C1 segment of cervical spinal cord (tissue), 14 donors: ENCODE data around the gene MIGA1.
"Not testable (repeated sequence)": the region's sequence is repeated elsewhere in the genome, so short reads cannot be mapped to it uniquely, and the experiment has no call there.

Source experiments
- DNase-seq, 14 donors: peaks; one replicate each; lab custom pipeline; 2025; lab: John Stamatoyannopoulos, UW

MIGA1 gene, protein sequence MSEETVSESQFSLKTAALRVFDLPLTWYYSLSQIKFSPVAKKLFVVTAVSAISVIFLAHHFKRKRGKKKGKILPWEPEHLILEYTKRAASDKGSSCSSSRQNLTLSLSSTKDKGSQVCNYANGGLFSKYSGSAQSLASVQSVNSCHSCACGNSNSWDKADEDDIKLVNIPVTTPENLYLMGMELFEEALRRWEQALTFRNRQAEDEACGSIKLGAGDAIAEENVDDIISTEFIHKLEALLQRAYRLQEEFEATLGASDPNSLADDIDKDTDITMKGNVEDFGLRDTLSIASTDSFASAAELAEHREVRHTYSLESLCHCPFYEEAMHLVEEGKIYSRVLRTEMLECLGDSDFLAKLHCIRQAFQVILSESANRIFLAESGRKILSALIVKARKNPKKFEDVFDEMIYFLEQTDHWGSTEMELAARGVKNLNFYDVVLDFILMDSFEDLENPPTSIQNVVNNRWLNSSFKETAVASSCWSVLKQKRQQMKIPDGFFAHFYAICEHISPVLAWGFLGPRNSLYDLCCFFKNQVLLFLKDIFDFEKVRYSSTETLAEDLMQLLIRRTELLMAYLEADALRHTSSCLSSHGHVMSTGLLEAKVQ

GRCh38 chr1:77779529-77780281 is at the start of gene MIGA1:
Gene MIGA1 (plus strand): TSS chr1:77779649. CDS start chr1:77783253, 3,604 bp downstream.
- peak; percentile 27 to 96 (median 81) for DNase-seq

- no peak for DNase-seq
Observed at GRCh38 chr1:77732090-77732489, 47.4 kb upstream of the MIGA1 start.

DNA sequence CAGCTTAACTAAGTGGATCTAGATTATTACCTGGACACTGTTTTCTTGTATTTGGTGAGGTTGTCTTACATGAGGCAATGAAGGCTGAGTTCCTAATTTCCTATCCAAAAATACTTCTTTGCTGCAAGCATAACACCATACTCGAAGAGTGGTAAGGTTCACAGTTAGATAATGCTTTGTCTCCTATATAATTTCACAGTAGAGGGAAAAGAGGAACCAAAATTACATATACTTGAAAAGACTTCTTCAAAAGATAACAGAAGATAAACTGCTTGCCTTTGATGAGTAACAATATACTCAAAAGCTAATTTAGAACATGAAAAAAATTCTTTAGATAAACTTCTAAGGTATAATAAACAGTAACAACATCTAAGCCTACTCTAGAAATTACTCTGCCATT is 40.2 kb upstream of the MIGA1 start:
- no peak for DNase-seq

DNA sequence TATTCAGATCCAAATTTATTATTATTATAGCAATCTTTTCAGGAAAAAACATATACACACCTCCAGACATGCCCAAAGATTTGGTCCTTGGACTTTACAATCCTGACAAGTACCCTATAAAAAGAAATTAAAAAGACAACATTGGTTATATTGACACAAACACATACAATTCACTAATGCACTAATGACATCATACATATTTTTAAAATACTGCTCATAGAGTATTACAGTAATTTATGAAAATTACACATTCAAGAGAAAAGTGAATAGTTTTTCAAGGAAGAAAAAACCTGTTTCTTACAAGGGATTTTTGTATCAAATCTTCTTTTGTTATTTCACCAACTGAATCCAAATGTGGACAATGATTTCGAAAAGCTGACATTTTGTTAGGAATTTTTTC is 38.1 kb upstream of the MIGA1 start:
- no peak for DNase-seq

DNA sequence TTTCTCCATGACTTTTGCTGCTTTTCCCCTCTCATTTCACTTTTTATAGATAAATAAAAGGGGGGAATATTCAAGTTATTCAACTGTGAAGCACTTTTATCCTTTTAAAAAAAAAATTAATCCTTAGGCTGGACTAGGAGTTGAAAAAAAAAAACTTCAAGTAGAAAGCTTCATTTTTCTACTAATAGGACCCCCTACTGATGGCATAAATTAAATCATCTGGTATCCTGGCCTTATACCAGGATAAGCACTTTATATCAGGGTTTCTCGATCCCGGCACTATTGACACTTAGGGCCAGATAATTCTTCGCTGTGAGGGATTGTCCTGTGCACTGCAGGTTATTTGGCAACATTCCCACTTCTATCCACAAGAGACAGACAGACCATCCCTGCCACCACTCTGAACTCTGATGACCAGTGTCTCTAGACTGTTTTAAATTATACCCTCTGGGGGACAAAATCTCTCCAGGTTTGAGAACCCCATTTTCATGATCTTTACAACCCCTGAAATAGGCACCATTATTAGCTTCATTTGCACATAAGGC is 37.4 kb upstream of the MIGA1 start:
- no peak for DNase-seq

- no peak for DNase-seq
Observed at GRCh38 chr1:77744576-77744975, 34.9 kb upstream of the MIGA1 start.

DNA sequence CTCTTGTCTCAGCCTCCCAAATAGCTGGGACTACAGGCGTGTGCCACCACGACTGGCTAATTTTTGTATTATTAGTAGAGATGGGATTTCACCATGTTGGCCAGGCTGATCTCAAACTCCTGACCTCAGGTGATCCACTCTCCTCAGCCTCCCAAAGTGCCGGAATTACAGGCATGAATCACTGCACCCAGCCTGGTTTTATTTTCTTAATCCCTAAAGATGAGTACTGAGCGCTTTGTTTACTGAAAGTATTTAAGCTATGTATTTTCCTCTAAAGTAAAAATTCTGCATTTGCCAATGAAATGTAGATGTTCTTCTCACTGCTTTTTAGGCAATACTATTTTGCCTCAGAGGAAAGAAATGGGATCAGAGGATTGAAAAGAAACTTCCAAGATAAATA is 30.0 kb upstream of the MIGA1 start:
- not testable (repeated sequence) for DNase-seq

DNA sequence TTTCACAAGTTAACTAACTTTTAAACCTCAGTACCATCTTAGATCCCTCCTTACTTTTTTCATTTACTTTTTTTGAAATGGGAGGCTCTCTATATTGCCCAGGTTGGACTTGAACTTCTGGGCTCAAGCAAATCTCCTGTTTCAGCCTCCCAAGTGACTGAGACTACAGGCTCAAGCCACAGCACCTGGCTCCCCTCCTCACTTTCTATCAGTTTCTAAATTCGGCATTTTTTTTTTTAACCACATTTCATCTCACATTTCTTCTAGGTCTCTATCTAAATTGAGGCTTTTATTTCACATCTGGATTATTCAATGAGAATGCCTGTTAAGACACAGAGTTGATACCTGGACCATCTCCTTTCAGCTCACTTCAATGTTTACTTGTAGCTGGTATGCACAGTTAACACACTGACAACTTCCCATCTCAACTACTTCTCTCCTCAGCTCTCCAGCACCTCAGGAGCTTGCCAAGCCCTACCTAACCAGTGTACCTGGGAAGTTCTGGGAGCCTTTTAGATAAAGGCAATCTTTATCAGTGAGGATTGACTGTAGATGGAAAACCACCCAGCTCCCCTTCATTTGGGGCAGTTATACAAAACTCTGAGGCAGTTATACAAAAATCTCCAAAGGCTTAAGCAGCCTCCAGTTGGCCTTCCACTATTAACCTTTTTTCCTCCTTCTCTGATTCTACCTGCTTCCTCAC is 23.2 kb upstream of the MIGA1 start:
- no peak for DNase-seq

DNA sequence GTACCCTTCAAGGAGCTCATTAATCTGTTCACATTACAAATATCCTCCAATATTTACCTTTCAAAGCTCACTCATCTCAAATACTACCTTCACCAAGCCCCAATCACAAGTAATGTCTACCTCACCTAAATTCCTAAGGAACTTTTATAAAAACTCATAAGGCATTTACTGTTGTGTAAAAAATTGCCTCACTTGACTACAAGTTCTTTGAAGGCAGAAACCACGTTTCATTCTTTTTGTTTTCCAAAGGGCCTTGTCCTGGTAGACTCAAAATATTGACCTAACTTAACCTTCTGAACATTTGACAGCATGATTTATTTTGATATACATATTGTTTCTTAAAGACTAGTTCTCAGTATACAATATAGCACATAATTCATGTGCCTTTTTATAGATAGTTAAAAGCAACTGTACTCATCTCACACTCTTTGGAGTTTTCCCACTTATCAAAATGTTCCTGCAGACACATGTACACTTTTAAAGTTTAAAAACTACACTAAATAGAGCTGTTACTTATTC is 22.3 kb upstream of the MIGA1 start:
- no peak for DNase-seq

- no peak for DNase-seq
Observed at GRCh38 chr1:77757603-77758002, 21.8 kb upstream of the MIGA1 start.

DNA sequence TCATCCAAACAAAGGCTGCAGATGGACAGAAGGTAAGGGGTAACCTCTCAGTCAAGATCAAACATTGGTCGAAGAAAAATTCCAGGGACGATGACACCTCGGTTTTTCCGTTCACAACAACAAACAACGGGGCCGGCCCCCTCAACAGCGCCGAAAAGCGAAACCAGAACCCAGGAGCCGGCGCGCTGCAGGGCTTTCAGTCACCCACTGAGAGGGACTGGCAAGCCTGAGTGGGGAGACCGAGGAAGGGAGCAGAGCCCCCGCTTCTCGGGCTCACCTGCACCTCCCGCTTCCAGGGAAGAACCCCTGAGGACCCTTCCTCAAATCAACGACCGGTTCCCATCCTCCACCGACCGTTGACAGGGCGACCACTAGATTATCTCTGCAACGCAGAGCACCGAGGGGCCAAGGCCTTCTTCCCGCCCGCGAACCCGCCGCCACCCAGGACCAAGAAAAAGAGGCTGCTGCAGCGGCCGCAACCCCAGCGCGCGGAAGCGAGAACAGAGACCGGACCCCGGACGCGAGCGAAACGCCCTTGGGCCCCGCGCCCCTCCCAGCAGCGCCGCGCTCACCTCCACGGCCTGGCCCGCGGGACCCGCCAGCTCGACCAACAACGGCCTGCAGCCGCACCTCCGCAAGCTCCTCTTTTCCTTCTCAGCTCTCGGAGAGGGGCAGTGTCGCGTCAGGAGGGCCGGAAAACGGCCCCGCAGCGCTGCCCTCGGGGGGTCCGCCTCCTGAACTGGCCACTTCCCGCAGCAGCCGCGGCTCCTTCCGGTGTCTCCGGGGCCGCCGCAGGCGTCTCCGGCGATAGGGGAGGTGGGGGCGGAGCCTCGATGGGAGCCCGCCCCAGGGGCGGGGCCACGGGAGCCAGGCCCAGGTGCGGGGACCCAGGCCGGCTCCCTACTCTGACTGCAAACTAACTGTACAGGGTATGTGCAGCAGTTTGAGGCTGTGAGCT is 20.1 kb upstream of the MIGA1 start, which contains the start of gene USP33:
TSS of gene USP33 (minus strand) at position 782 of the 958 bp plus-strand sequence. CDS start 18,155 bp downstream, outside the sequence.
- DNase-seq = peak; percentile 8 to 89 (median 71)

GRCh38 chr1:77762072-77762476 is 17.4 kb upstream of the MIGA1 start:
- no peak for DNase-seq

DNA sequence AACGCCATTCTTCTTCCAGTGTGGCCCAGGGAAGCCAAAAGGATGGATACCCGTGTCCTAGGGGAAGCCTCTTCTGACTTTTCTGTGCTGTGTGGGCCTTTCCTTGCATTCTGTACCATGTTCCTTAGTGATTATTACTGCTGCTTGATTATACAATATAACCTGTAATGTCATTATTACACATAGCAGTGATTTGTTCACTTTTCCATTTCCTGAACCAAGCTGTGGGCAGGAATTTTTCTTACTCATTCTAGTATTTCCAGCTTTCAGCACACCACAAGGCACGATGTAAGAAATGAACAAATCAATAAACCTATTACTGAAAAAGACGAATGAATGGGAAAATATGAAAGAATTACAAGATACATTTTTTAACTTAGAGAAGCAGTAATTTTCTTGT is 11.4 kb upstream of the MIGA1 start:
- no peak for DNase-seq

- no peak for DNase-seq
Observed at GRCh38 chr1:77776007-77776700, 3.3 kb upstream of the MIGA1 start.

DNA sequence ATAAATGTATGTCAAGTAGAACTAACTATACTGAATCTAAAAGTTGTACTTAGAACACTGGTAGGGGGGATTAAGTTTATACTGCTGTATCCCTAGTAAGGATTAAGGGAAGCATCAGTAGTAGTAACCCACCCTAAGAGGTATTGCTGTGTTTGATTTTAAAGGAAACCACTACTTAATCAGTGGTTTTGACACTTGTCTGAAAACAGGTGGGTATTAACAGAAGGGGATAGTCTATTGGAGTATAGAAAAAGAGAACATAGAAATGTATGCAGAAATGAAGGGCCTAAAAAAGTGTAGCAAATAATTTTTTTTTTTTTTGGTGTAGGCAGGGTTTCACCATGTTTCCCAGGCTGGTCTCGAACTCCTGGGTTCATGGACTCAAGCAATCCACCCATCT is 2.2 kb downstream of the MIGA1 start:
- DNase-seq = no peak

DNA sequence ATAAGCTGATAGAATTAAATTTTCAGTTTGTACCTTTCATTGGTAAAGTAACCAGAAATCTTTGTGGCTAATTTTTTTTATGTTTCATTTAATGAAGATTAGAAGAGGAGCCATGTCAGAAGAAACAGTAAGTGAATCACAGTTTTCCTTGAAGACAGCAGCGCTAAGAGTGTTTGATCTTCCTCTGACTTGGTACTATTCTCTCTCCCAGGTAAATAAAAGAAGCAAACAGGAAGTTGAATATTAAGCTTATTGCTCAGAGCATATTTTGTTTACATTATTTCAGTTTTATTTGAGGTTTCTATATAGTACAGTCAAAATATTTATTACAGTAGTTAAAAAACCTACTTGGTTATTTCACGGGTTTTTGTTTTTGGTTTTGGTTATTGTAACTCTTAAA is 3.7 kb downstream of the MIGA1 start:
- DNase-seq = no peak

DNA sequence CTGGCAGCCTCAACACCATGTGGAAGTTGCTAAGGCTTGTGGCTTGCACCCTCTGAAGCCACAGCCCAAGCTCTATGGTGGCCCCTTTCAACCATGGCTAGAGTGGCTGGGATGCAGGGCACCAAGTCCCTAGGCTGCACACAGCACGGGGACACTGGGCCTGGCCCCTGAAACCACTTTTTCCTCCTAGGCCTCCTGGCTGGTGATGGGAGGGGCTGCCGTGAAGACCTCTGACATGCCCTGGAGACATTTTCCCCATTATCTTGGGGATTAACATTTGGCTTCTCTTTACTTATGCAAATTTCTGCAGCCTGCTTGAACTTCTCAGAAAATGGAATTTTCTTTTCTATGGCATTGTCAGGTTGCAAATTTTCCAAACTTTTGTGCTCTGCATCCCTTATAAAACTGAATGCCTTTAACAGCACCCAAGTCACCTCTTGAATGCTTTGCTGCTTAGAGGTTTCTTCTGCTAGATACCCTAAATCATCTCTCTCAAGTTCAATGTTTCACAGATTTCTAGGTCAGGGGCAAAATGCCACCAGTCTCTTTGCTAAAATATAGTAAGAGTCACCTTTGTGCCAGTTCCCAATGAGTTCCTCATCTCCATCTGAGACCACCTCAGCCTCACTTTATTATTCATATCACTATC is 6.8 kb downstream of the MIGA1 start:
- DNase-seq = not testable (repeated sequence)

GRCh38 chr1:77794550-77794949 is 15.1 kb downstream of the MIGA1 start:
- no peak for DNase-seq
